HG03025 (cell line): ENCODE data around the gene RPN2.

Experiments used
- ATAC-seq: cut with Tn5 transposase; IDR thresholded peaks from one replicate; pipeline ENCODE4 v1.9.1; 2021; ENCODE audit warnings: mild to moderate bottlenecking, moderate library complexity; ENCODE audit not compliant: unreplicated experiment, low FRiP score

The RPN2 gene

DNA sequence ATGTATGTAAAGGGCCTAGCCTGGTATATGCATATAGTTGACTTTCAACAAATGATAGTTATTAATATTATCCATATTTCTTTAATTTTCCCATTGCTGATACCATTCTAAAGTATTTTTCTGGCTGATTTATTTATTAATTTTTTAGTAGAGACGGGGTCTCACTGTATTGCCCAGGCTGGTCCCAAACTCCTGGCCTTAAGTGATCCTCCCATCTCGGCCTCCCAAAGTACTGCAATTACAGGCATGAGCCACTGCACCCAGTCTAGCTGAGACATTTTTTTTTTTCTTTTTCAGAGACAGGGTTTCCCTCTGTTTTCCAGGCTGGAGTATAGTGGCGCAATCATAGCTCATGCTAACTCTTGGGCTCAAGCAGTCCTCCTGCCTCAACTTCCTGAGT lies 30.1 kb downstream of the RPN2 start:
- no peak for ATAC-seq

DNA sequence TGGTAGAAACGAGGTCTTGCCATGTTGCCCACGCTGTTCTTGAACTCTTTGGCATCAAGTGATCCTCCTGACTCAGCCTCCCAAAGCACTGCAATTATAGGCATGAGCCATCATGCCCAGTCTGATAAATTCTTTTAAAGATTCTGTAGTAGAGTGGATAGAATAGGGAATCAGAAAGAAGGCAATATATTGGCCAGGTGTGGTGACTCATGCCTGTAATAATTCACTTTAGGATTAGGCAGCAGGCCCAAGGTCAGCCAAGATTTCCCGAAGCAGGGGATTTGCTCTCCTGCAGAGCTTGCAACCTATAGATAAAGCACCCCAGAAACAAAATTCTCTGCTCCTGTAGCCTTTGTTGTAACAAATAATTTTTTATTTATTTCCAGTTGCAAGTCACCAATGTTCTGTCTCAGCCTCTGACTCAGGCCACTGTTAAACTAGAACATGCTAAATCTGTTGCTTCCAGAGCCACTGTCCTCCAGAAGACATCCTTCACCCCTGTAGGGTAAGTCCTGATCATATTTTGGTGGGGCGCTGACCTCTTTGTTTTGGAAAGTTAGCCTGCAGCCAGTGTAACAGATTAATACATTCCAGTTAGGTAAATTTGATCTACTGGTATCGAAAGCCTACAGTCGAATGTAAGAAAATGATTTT lies 30.7 kb downstream of the RPN2 start:
- ATAC-seq = no peak

DNA sequence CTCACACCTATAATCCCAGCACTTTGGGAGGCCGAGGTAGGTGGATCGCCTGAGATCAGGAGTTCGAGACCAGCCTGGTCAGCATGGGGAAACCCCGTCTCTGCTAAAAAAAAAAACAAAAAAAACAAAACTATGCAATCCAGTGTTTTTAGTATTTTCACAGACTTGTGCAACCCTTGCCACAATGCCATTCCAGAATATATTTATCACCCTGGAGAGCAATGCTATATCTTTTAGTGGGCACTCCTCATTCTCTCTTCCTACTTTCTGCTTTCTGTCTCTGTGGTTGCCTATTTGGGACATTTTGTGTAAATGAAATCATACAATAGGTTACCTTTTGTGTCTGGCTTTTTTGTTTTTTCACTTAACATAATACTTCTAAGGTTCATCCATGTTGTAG lies 39.3 kb downstream of the RPN2 start:
- no peak for ATAC-seq

DNA sequence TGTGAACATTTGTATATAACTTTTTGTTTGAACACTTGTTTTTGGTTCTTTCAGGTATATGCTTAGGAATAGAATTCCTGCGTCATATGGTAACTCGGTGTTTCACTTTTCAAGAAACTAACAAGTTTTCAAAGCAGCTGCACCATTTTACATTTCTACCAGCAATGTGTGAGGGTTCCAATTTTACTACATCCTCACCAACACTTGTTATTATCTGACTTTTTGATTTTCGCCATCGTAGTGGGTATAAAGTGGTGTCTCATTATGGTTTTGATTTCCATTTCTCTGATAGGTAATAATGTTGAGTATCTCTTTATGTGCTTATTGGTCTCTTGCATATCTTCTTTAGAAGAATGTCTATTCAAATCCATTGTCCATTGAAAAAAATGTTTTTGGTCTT lies 39.8 kb downstream of the RPN2 start:
- no peak for ATAC-seq

DNA sequence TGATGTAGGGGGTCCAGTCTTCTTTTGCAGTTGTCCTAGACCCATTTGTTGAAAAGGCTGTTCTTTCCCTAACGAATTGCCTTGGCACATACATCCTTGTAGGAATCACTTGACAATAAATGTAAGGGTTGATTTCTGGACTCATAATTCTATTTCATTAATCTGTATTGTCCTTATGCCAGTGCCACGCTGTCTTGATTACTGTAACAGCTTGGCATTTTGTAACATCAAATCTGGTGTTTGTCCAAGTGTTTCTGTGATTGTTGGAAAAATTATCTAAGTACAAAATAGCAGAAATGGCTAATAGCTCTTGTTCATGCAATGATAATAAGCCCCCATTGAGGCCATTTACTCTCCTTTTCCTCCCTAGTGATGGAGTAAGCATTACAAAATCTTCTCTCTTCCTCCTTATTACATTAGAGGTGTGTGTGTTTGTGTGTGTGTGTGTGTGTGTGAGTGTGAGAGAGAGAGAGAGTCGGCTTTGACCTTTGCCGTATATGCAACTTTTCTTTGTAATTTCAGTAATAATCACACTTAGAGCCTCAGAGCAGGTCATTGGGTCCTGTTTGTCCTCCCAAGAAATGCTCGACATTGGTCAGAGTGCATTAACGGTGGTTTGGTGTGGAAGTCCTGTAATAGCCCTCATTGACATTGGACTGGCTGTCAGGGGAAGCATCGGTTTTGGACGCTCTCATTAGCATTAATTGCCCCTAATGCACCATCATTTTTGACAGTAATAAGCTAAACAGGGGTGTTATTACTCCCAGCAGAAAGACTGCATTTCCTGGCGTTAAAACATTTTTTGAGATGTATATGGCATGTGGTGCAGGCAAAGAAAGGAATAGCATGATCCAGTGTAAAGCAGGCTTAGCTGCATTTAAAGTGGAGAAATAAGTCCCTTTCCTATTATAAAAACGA lies 40.9 kb downstream of the RPN2 start:
- no peak for ATAC-seq

DNA sequence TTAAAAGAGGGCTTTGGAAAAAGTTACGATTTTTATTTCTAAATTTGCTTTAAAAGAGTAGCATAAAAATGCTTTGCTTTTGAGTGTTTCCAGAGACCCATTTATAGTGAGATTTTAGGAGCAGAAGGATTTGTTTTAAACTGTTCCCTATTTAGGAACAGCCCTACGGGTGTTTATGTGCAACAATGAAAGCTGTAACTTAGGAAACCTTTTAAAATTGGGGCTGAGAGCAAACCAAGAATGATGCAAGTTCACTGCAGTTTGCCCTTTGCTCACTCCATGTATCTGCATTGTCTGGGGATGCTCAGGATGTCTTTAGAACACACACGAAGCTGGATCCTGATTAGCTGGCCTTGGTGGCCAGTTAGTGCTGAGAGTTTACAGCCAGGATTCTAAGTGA lies 41.6 kb downstream of the RPN2 start:
- no peak for ATAC-seq

DNA sequence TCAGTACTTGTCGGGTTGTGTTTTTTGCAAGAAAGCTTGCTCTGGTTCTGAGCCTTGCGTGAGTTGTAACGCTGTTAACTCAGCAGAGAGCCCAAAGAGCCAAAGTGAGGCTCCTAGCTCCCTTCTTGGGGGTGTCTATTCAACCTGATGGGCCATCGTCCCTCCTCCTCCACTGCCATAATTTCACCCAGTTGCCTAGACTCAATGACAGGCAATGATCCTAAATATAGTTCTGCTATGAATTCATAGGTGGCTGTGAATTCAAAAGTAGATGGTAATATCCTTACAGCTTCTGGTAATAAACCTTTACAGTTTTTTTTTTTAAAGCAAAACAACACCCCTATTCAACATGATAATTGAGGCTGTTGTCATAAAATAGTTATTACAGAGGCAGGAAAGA lies 43.0 kb downstream of the RPN2 start:
- ATAC-seq = no peak

DNA sequence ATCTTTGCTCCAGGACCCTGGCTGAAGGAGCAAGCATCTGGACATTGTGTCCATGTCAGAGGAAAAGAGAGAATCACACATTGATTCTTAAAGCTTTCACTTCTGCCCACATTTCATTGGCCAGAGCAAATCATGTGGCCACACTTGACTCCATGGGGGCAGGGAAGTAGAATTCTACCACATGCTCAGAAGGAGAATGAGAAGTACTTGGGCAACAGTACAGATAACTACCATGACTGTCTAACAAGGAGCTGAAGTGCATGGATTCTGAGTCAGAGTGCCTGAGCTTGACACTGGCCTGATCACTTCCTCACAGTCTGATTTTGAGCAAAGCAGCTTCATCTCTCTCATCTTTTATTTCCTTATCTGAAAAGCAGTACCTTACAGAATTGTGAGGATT lies 43.9 kb downstream of the RPN2 start:
- no peak for ATAC-seq

DNA sequence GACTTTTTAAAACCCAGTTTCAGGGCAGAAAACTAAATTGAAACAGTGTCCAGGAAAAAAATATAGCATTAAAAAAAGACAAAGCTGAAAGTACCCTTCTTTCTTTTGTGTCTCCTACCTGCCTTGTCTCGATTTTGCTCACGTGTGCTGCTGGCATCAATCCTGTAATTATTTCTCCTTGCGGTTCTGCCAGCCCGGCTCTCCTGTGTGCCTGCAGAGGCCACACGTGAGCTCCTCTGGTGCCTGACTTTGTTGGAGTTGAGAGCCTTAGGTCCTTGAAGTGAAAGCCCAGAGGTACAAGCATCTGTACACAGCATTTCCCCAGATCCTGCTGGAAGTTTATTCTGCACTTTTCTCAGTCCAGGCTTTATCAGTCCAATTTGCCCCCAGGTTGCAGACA lies 46.0 kb downstream of the RPN2 start:
- ATAC-seq = no peak

DNA sequence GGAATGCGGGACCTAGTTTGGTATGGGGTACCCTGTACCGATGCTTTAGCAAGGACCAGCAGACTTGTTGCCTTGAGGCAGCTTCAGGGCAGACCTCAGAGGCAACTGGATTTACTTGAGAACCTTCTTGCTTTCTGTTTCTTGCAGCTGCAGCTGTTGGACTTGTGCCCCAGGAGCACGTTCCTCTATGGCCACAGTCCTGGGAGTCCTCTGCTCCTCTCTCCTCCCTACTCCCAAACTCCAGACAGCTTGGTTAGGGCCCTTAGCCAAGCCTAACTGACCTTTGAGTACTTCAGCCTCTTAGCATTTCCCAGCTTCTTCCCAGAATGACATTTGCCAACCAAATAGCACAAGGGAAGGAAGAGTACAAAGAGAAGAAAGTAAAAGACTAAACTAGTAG lies 47.8 kb downstream of the RPN2 start:
- no peak for ATAC-seq

DNA sequence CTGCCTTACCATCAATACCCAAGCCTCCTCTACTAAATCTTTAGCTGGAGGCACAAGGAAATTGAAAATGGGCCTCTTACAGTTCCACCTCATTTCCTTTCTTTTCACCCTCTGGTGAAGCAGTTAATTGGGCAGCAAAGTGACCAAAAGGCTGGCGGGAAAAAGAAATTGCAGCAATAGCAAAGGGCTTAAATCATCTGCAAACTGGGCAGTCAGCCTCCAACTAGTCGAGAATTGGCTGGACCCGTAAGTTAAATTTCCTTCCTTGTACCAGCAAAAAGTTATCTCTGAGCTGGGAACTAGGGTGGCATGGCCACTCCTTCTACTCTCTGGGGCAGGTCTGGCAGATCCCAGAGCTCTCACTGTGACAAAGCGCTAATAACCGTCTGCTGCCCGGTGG lies 49.0 kb downstream of the RPN2 start:
- ATAC-seq = no peak

DNA sequence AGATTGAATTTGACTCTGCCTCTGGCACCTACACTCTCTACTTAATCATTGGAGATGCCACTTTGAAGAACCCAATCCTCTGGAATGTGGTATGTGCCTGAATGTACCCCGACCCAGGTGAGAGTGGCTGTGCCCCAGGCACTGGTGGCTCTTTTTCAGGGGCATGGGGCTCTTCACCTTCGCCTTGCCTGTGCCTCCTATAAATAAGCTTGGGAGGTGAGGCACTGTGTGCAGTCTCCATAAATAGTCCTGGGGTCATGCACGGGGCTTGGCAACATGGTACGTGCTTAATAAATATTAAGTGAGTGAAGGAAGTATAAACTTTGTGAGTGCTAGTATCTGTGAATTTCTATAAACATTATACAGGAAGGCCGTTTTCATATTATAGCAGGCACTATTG lies 49.5 kb downstream of the RPN2 start:
- no peak for ATAC-seq

DNA sequence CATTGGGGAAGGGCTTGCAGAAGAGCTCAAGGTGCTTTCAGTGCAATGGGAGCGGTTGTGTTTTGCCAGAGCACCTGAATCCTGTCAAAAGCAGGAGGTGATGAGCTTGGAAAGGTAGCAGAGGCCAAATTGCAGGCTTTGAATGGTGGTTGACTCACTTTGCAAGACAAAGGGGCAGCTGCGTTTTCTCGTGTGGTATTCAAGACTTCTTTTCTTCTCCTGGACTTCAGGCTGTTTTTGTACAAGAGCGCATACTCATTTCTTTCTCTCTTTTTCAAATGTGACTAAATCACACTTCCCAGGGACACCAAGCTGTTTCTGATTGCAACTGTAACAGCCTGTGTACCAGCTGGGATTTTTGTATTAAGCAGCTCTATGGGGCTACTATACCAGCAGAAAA lies 50.2 kb downstream of the RPN2 start:
- ATAC-seq = no peak

DNA sequence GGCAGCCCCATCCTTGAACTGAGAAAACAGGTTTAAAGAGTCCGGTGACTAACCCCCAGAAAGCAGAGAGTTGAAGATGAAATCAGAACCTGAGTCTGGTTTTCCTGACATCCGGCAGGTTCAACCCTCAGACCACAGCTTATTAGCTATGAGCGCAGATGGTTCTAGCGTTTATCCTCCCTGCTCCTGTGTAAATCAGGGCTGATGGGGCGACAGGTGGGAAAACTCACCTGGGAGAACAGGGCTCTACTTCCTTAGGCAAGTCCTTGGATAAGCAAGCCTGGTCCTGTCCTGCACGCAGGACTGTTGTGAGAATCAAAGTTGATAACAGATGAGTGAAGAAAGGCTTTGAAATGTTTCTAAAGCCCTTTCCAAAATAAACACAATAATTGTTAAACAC lies 51.1 kb downstream of the RPN2 start:
- ATAC-seq = no peak

DNA sequence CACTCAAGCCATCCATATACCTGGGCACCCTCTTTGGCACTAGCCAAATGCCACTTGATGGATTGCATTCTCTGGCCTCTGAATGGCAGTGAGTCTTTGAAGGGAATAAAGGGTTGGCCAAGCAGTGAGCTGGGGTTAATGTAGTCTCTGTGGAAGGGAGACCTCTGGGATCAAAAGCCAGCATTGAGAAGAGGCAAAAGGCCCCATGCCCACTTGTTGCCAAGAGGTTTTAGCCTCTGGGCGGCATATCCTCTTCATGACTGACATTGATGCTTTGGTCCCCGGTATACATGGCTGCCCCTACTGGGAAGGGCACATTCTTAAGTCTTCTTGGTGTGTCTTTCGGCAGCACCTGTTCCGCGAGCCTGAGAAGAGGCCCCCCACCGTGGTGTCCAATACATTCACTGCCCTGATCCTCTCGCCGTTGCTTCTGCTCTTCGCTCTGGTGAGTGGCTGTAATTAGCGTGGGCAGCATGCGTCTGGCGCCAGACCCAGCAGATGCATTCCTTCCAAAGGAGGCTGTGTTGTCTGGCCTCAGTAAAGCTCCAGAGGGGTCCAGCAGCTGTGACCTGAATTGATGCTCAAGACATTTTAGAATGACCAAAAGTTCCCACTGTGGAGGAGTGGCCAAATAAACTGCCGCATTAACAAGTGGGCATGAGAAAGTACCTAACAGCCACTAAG lies 53.0 kb downstream of the RPN2 start:
- no peak for ATAC-seq

DNA sequence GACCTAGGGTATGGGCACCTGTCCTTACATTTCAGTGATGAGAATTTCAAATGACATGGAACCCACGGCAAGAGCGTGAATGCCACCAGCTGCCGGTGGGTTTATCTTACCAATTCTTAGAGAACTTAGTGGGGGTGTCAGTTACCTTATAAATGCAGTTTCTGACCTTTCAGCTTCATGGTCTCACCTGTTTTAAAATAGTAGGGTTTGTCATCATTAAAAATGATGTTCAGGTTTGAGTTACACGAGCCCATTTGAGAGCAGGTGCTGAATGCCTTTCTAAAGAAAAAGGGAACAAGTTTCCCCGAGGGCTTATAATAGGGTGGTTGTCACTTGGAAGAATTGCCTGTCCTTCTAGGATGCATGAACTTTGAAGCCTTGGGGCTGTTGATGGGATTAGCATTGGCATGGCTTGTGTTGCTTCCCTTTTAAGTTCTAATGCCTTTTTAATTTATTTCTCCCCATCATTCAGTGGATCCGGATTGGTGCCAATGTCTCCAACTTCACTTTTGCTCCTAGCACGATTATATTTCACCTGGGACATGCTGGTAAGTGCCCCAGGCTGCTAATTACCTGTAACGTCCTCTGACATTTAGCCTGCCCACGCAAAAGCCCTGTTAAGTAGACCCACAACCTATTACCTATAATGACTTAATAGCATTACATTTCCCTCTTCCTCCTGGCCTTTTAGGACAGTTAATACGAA lies 54.6 kb downstream of the RPN2 start:
- no peak for ATAC-seq

DNA sequence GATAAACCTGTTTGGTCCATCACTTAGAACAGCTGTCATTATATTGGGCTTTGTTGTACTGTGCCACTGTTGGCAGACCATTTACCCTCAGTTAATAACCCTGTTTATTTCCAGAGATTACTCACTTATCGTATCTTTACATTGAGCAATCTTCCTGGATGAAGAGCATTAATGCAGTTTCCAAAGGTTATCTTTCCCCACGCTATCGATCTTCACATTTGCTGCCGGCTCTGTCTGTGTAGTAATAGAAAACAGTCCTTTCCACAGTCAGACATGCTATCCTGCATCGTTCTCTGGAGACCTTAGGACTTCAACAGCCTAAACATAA lies 55.1 kb downstream of the RPN2 start:
- no peak for ATAC-seq

DNA sequence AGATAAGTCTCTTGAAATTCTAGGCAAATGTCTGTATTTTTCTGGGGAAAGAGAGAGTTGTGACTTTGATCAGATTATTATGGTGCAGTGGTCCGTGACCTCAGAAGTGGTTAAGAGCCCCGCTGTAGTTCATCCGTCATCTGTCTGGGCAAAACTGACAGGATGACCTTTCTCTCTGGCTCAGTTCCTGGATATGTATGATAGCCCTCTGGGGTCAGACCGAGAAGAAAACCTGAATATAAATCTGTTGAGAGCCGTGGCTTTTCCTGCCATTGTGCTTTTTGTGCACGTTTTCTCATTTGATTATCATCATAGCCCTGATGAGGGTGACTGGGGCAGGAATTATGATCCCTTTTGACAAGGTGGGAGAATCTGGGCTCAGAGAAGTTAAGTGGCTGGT lies 55.9 kb downstream of the RPN2 start:
- no peak for ATAC-seq

DNA sequence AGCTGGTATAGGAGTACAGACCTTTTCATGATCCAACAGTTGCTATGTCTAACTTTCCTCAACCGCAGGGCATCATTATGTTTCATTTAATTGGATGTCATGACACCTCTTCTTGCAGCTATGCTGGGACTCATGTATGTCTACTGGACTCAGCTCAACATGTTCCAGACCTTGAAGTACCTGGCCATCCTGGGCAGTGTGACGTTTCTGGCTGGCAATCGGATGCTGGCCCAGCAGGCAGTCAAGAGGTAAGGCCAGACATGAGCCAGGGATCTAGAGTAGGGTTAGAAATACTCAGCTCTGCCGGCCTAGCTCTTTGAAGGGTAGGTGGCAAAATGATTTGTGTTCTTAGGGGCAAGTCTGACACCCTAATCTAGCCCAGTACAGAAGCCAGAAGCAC lies 57.3 kb downstream of the RPN2 start:
- no peak for ATAC-seq

DNA sequence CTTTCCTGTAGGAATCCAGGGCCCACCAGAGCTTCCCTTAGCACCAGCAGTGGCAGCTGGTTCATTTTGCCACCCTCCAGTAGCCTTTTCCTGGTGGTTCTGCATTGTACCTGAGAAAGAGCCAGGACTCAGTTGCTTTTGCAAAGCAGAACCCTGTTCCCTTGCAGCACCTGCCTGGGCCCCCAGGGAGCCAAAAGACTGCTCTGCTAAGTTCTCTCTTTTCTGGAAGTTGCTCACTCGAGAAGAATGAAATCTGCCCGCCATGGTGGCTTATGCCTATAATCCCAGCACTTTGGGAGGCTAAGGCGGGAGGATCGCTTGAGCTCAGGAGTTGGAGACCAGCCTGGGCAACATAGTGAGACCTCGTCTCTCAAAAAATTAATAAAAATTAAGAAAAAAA lies 58.5 kb downstream of the RPN2 start:
- ATAC-seq = no peak

DNA sequence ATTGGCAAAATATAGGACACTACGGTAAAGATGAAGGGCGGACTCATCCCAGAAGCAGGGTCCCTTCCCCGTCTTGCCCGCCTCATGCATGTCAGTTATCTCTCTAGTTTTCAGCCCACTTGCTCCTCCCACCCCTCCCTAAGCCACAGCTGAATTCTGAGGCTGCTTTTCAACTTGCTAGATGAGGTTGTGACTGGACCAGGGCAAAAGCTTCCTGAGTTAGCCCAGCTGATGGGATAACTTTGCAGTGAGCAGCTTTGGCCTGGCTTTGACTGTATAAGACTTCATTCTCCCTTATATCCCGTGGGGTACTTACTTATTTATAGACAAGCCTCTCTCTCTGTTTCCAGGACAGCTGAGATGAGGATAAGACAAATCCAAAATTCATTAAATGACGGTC lies 59.3 kb downstream of the RPN2 start:
- ATAC-seq = no peak
